Left lobe of liver (tissue), 2 donors: ENCODE data around the gene FRMD5. TPM values are rescaled to one million over a fixed set of nuclear protein-coding genes. Genes with fewer than 3 reads are reported as not detected.

Experiments used
- ATAC-seq: fragments of 200-7000 bp; cut with Tn5 transposase; one replicate; pipeline ENCODE4 v1.9.1; 2020; ENCODE audit warnings: mild to moderate bottlenecking, moderate library complexity
- DNase-seq: peaks from one replicate; pipeline ENCODE4 v3.0.0-alpha.2; 2020; ENCODE audit warnings: low spot score
- total RNA-seq: library from RNA; stranded (reverse); gene quantifications from one replicate; pipeline ENCODE4 v1.2.1, GENCODE V29; 2021
- donor health status: DM: no; HTN: no; CAD: no; lungs with moderate emphysema.
- donor health status: DM: no; HTN: yes; CAD: no.

The FRMD5 gene
- total RNA-seq, 1 donor from 2014 or later: not detected

DNA sequence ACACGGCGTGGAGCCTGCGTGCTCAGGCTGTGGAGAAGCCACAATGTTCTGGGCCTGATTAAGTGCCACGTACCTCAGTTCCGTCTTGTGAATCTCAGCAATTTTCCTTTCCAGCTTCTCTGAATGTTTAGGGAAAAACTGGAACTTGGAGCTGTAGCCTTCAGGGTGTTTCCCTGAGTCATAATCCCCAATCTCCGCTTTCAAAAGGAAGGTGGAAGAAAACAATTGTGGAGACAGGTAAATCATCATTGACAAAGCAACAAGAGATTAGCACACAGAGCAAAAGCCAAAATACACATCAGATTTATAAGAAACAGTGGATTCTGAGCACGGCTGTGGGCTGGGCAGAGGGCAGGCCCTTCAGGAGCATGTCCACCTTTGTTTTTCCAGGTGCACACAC, 289.3 kb downstream of the FRMD5 start:
- ATAC-seq (no peak), DNase-seq (no peak)

DNA sequence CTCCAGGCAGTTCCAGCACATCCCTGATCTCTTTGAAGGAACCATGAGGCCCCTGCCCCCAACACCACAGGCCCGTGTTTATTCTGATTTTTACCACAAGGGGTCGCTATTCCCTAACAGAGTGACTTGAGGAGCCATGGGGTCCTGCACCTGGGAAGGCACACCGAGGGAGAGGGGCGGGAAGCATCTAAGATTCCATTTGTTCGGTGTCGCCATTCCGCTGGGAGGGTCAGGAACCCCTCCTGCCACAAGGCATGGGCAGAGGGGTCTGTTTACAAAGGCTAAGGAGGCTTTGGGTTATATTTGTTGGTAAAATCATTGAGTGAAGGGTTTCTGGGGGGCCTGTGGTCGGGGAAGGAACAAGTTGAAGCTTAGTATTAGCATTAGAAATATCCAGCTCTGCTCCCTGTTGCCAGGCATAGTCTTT, 291.2 kb downstream of the FRMD5 start:
- ATAC-seq: peak; percentile 67
- DNase-seq: no peak

GRCh38 chr15:43901495-43901894, 293.6 kb downstream of the FRMD5 start:
- DNase-seq (no peak), ATAC-seq (no peak)

DNA sequence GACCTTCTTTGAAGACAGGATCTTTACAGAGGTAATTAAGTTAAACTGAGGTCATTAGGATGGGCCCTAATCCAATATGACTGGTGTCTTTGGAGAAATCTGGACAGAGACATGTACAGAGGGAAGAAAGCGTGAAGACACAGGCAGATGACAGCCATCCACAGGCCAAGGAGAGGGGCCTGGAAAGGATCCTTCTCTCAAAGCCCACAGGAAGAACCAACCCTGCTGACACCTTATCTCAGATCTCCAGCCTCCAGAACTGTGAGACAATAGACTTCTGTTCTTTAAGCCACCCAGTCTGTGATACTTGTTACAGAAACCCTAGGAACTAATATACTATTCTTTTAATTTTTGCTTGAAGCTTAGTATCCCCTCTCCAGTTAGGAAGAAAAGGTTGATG, 294.1 kb downstream of the FRMD5 start:
- no peak for DNase-seq
- no peak for ATAC-seq

DNA sequence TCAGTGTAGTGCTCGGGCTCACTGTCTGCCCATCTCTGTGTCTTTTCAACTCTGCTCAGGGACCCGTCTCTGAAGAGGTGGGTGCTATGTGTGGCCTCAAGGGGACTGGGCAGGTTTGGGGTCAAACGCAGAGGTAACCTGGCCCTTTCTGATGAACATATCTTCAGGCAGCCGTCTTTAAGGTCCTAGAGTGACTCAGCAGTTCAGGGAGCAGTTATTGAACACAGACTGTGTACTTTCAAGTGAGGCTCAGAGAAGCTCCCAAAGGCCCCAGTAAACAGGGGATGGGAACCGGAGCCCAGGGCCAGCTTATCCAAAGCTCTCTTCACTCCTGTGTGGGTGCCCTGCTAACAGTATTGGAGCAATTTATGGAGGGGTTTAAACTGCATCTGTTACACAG, 295.1 kb downstream of the FRMD5 start:
- no peak for DNase-seq
- no peak for ATAC-seq

DNA sequence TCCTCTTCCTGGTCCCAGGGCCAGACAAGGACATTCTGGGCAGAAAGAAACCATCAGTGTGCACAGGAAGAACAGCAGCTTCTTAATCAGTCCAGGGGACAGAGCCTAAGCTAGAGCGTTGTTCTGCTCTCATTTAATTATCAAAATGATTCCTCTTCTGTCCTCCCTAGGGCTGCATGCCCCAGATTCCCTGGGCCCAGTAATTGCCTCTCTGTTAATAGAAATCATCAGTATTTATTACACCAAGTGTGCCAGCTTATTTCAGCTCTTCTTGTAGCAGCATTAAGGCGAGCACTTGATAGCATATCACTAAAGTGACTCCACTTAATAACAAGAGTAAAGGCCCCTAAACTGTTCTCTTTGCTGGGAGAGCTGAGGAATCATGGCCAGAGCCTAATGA, 296.2 kb downstream of the FRMD5 start:
- ATAC-seq: no peak

GRCh38 chr15:43896543-43896942, 298.5 kb downstream of the FRMD5 start:
- no peak for ATAC-seq
- no peak for DNase-seq

More for the DNA sequence above, 296.2 kb downstream of the FRMD5 start:
- DNase-seq: no peak

- ATAC-seq (no peak), DNase-seq (no peak)
These were observed 299.5 kb downstream of the FRMD5 start for GRCh38 chr15:43895586-43895985.

- ATAC-seq (no peak), DNase-seq (no peak)
These were observed 301.1 kb downstream of the FRMD5 start for GRCh38 chr15:43893956-43894355.

GRCh38 chr15:43889042-43889441, 306.0 kb downstream of the FRMD5 start:
- no peak for ATAC-seq
- no peak for DNase-seq

GRCh38 chr15:43887901-43888300, 307.2 kb downstream of the FRMD5 start:
- DNase-seq (no peak), ATAC-seq (no peak)

GRCh38 chr15:43886558-43886957, 308.5 kb downstream of the FRMD5 start:
- ATAC-seq (no peak), DNase-seq (no peak)

- DNase-seq (no peak), ATAC-seq (no peak)
These were observed 311.5 kb downstream of the FRMD5 start for GRCh38 chr15:43883571-43883970.

GRCh38 chr15:43881944-43882343, 313.1 kb downstream of the FRMD5 start:
- peak; percentile 58 for ATAC-seq

GRCh38 chr15:43881245-43881644, 313.8 kb downstream of the FRMD5 start:
- DNase-seq (no peak), ATAC-seq (no peak)

More at GRCh38 chr15:43881944-43882343, 313.1 kb downstream of the FRMD5 start:
- no peak for DNase-seq

- no peak for ATAC-seq
- DNase-seq: no peak
These were observed 314.5 kb downstream of the FRMD5 start for GRCh38 chr15:43880406-43881194.

GRCh38 chr15:43879386-43880355, 315.4 kb downstream of the FRMD5 start:
- DNase-seq (no peak), ATAC-seq (no peak)

DNA sequence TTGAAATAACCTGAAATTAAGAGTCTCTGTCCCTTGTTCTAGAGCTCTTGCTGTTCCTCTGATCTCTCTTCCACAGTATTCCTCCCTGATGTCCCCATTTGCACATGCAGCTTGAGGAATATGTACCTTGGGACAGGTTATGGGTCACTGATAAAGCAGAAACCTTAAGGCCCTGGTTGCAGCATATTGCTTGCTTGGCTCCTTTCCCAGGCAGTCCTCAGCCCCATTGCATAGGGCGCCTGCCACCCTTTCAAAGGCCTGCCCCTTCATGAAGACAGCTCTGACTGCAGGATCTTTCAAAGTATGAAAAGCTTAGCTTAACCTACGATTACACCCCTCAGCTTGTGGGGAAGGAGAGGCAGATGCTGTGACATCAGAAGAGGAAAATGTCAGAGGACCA, 316.6 kb downstream of the FRMD5 start:
- ATAC-seq: no peak
- DNase-seq: no peak

DNA sequence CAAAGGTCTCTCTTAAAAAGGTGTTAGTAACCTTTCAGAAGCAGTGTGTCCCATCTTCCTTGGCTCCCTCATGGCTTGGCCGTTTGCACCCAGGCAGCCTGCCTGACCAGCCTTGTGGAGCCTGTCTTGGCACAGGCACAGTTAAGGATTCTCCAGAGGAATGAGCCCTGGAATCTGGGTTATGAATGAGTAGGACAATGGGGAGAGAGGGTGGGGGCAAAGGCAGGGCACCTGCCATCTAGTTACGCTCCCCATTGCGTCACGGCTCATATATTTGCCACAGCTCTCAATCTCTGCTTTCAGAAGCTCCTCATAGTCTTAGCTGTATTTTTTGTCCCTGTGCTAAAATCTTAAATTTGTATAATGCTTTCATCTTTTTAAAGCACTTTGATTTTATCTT, 317.7 kb downstream of the FRMD5 start:
- ATAC-seq: no peak

GRCh38 chr15:43876872-43877271, 318.2 kb downstream of the FRMD5 start:
- ATAC-seq (no peak), DNase-seq (no peak)

More for the DNA sequence above, 317.7 kb downstream of the FRMD5 start:
- no peak for DNase-seq

DNA sequence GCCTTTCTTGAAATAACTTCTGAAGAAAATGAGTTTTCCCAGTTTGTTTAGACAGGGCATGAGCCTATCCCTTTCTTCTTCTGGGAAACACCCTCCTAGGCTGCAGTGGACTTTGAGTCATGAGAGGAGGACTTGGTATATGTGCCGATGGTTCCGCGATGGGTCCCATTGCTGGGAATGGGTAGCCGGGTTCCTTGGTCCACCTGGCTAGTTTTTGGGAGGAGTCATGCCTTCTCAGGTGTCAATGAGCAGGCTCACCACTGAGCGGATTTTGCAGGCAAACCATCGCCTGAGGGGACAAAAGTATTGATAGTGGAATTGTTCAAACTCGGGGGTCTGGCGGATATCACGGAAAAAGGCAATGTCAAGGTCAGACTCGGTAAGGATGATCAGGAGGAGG, 321.4 kb downstream of the FRMD5 start:
- DNase-seq (no peak), ATAC-seq (no peak)
